Measurements from ENCODE around the gene RPS8. TPM values are rescaled to one million over a fixed set of nuclear protein-coding genes. Genes with fewer than 3 reads are reported as not detected.
"Not testable (repeated sequence)": the region's sequence is repeated elsewhere in the genome, so short reads cannot be mapped to it uniquely, and the experiment has no call there.

Gene RPS8
- total RNA-seq, 2 donors from 2014 or later: 1,070 to 1,127 TPM

- H3K4me1 Mint-ChIP-seq (ENCODE audit: low read depth in 2 of 2): peaks cover 31 to 34% of the 10 kb centered on the region in 2 donors
- H3K27me3 Mint-ChIP-seq: no peaks in the 10 kb centered on the region
- no peak for DNase-seq (ENCODE audit: low spot score)
- no peak overlapping the region for H3K4me3 Mint-ChIP-seq
- peaks cover 7% of the 10 kb centered on the region for H3K36me3 Mint-ChIP-seq
- H3K9me3 Mint-ChIP-seq: no peaks in the 10 kb centered on the region
- H3K27ac Mint-ChIP-seq: peak overlapping the region; percentile 47 to 56
- ATAC-seq: no peak
Measured at GRCh38 chr1:44803312-44804095, 28.2 kb downstream of the RPS8 start.

- Mint-ChIP-seq H3K4me1 (ENCODE audit: low read depth in 2 of 2) (peaks cover 41% of the 10 kb centered on the region in 2 donors), H3K36me3 (peaks cover 7% of the 10 kb centered on the region)
Measured at GRCh38 chr1:44805311-44806024, 30.1 kb downstream of the RPS8 start.

GRCh38 chr1:44806025-44806703, 30.8 kb downstream of the RPS8 start:
- Mint-ChIP-seq H3K27ac (no peak overlapping the region), H3K36me3 (peaks cover 7% of the 10 kb centered on the region), H3K4me1 (ENCODE audit: low read depth in 2 of 2) (peaks cover 40 to 47% of the 10 kb centered on the region in 2 donors), H3K4me3 (no peak overlapping the region), H3K27me3 (no peaks in the 10 kb centered on the region), H3K9me3 (no peaks in the 10 kb centered on the region)
- ATAC-seq (no peak), DNase-seq (ENCODE audit: low spot score) (peak; percentile 58)

More at GRCh38 chr1:44805311-44806024, 30.1 kb downstream of the RPS8 start:
- H3K4me3 Mint-ChIP-seq: no peak overlapping the region
- H3K27ac Mint-ChIP-seq: peak overlapping the region in 1 of 2 donors; percentile 16
- ATAC-seq (no peak), DNase-seq (ENCODE audit: low spot score) (no peak)
- H3K9me3 Mint-ChIP-seq: no peaks in the 10 kb centered on the region
- H3K27me3 Mint-ChIP-seq: no peaks in the 10 kb centered on the region

GRCh38 chr1:44806704-44807363, 31.5 kb downstream of the RPS8 start, which contains the start of gene DYNLT4:
Gene DYNLT4 (minus strand): TSS chr1:44807351. CDS start chr1:44806668, 683 bp downstream.
- Mint-ChIP-seq H3K27ac (peak within 1 kb of the TSS; percentile 97), H3K9me3 (no peaks in the 10 kb centered on the region), H3K36me3 (peaks cover 5% of the 10 kb centered on the region), H3K4me3 (peak within 1 kb of the TSS; percentile 80), H3K27me3 (no peaks in the 10 kb centered on the region), H3K4me1 (ENCODE audit: low read depth in 2 of 2) (peaks cover 42 to 49% of the 10 kb centered on the region in 2 donors)
- ATAC-seq (no peak), DNase-seq (ENCODE audit: low spot score) (no peak)

- no peaks in the 10 kb centered on the region for H3K27me3 Mint-ChIP-seq
- no peaks in the 10 kb centered on the region for H3K36me3 Mint-ChIP-seq
- DNase-seq (ENCODE audit: low spot score) (peak; percentile 77), ATAC-seq (peak; percentile 60 to 67)
- H3K4me3 Mint-ChIP-seq: peak overlapping the region; percentile 80
- H3K4me1 Mint-ChIP-seq (ENCODE audit: low read depth in 2 of 2): peaks cover 40 to 43% of the 10 kb centered on the region in 2 donors
- H3K27ac Mint-ChIP-seq: peak overlapping the region; percentile 97
- no peaks in the 10 kb centered on the region for H3K9me3 Mint-ChIP-seq
Measured at GRCh38 chr1:44807364-44808062, 32.2 kb downstream of the RPS8 start.

- Mint-ChIP-seq H3K27ac (peak within 1 kb of the TSS; percentile 97), H3K27me3 (no peaks in the 10 kb centered on the region), H3K36me3 (no peaks in the 10 kb centered on the region), H3K4me3 (peak within 1 kb of the TSS; percentile 80), H3K9me3 (no peaks in the 10 kb centered on the region), H3K4me1 (ENCODE audit: low read depth in 2 of 2) (peaks cover 34 to 39% of the 10 kb centered on the region in 2 donors)
- peak; percentile 32 to 65 for ATAC-seq
- DNase-seq (ENCODE audit: low spot score): peak; percentile 71
Measured at GRCh38 chr1:44808063-44808937, 33.0 kb downstream of the RPS8 start, which contains the start of gene BTBD19. Gene BTBD19 (plus strand): TSS chr1:44808523. CDS start chr1:44808821, 298 bp downstream.

- Mint-ChIP-seq H3K9me3 (no peaks in the 10 kb centered on the region), H3K36me3 (no peaks in the 10 kb centered on the region), H3K27me3 (no peaks in the 10 kb centered on the region), H3K4me1 (ENCODE audit: low read depth in 2 of 2) (peaks cover 38 to 44% of the 10 kb centered on the region in 2 donors), H3K4me3 (peak overlapping the region; percentile 79), H3K27ac (peak overlapping the region; percentile 97)
- peak; percentile 86 for DNase-seq (ENCODE audit: low spot score)
- peak; percentile 81 to 88 for ATAC-seq
Measured at GRCh38 chr1:44808938-44809917, 33.9 kb downstream of the RPS8 start.

- Mint-ChIP-seq H3K9me3 (no peaks in the 10 kb centered on the region), H3K36me3 (no peaks in the 10 kb centered on the region), H3K4me1 (ENCODE audit: low read depth in 2 of 2) (peaks cover 44 to 53% of the 10 kb centered on the region in 2 donors), H3K27ac (peak overlapping the region; percentile 97), H3K27me3 (no peaks in the 10 kb centered on the region), H3K4me3 (peak overlapping the region; percentile 12)
- ATAC-seq: no peak
- DNase-seq (ENCODE audit: low spot score): no peak
Measured at GRCh38 chr1:44810101-44810761, 34.9 kb downstream of the RPS8 start.

GRCh38 chr1:44810762-44811105, 35.4 kb downstream of the RPS8 start:
- H3K36me3 Mint-ChIP-seq; DNase-seq (ENCODE audit: low spot score); H3K9me3 Mint-ChIP-seq; ATAC-seq; H3K27me3 Mint-ChIP-seq: not testable (repeated sequence)
- Mint-ChIP-seq H3K4me3 (peak overlapping the region; percentile 12), H3K27ac (peak overlapping the region; percentile 97), H3K4me1 (ENCODE audit: low read depth in 2 of 2) (peaks cover 46 to 55% of the 10 kb centered on the region in 2 donors)

- DNase-seq (ENCODE audit: low spot score) (no peak), ATAC-seq (no peak)
- Mint-ChIP-seq H3K9me3 (no peaks in the 10 kb centered on the region), H3K27ac (peak overlapping the region; percentile 97), H3K36me3 (no peaks in the 10 kb centered on the region), H3K4me3 (no peak overlapping the region), H3K4me1 (ENCODE audit: low read depth in 2 of 2) (peaks cover 46 to 55% of the 10 kb centered on the region in 2 donors), H3K27me3 (no peaks in the 10 kb centered on the region)
Measured at GRCh38 chr1:44811234-44811633, 35.9 kb downstream of the RPS8 start.

All from natural killer cell treated with Interleukin-12 subunit alpha and Interleukin-12 subunit beta and Interleukin-15 and Interleukin-18, amount 100 ng/mL, for 72 hours (primary cell).